ENCODE results near the gene PRUNE1.

GRCh38 chr1:151061704-151062103 lies 53.5 kb downstream of the PRUNE1 start:
- TF ChIP-seq CTCF (IDR thresholded peaks at IDR 0.05; ENCODE audit: insufficient read depth, low read length, poor library complexity, severe bottlenecking), result no peak
- no peak for TF ChIP-seq EZH2phosphoT487 (conservative IDR thresholded peaks at IDR 0.05; ENCODE audit: low read length)

Data from SU-DHL-6 (cell line).